Prostate gland (tissue), 2 donors: ENCODE results near the gene FRMD1. TPM values are rescaled to one million over a fixed set of nuclear protein-coding genes. Genes with fewer than 3 reads are reported as not detected.

ENCODE experiments used
- DNase-seq: peaks from one replicate; pipeline ENCODE4 v3.0.0-alpha.2; 2019; ENCODE audit warnings: low spot score
- H3K27ac ChIP-seq, 2 donors: fragments of 200-600 bp; sonication (generic); 2 replicates each; pipeline ENCODE4 v1.5.1; 2017 to 2019
- H3K27me3 ChIP-seq: fragments of 200-600 bp; sonication (generic); replicated peaks from 2 replicates; pipeline ENCODE4 v1.5.1; 2019; ENCODE audit not compliant: insufficient read depth
- H3K36me3 ChIP-seq, 2 donors: fragments of 200-600 bp; sonication (generic); 1 replicate in 1 of 2; 2 replicates in 1 of 2; pipeline versions ENCODE4 v1.5.1 to v1.8.1; 2017 to 2019
- H3K4me1 ChIP-seq: fragments of 200-600 bp; sonication (generic); replicated peaks from 2 replicates; pipeline ENCODE4 v1.5.1; 2019
- H3K4me3 ChIP-seq, 2 donors: fragments of 200-600 bp; sonication (generic); 2 replicates each; pipeline ENCODE4 v1.5.1; 2017 to 2019
- H3K9me3 ChIP-seq: fragments of 200-600 bp; sonication (generic); 2 replicates; pipeline ENCODE4 v1.5.1; 2017
- CTCF ChIP-seq, 4 experiments: fragments of 200-600 bp in 2 of 4; fragments of 450-650 bp in 2 of 4; sonication (generic) in 2 of 4; IDR thresholded peaks; 1 replicate in 3 of 4; 2 replicates in 1 of 4; pipeline ENCODE4 v1.5.1; 2016 to 2019; ENCODE audit warnings: antibody characterized with exemption in 4 of 4, mild to moderate bottlenecking in 2 of 4, moderate library complexity in 2 of 4
- POLR2A ChIP-seq: fragments of 450-650 bp; IDR thresholded peaks from one replicate; pipeline ENCODE4 v1.6.1; 2016; ENCODE audit warnings: antibody characterized with exemption, mild to moderate bottlenecking
- POLR2AphosphoS5 ChIP-seq: sonication (generic); formaldehyde crosslinking; IDR thresholded peaks from one replicate; pipeline ENCODE4 v1.6.1; 2017; ENCODE audit warnings: antibody characterized with exemption
- WGBS: methylation state at CpG from one replicate; pipeline ENCODE4 v1.1.5; 2018; 5-methylcytosine and 5-hydroxymethylcytosine counted together
- intact Hi-C: fragments of 100-400 bp; cut with DNase I; formaldehyde crosslinking; loops from one replicate; pipeline ENCODE4 v1.14.2; 2022
- total RNA-seq, 2 donors: library from RNA; depleted of rRNA; stranded (reverse); fragments of >200 nt; gene quantifications; one replicate each; pipeline ENCODE4 v1.1.0, GENCODE V29; 2016

Gene FRMD1
- total RNA-seq, 2 donors from 2014 or later = 0.18 to 2.2 TPM

GRCh38 chr6:168020242-168020641 lies 58.8 kb downstream of the FRMD1 start:
- Histone ChIP-seq H3K27ac (no peak overlapping the region), H3K36me3 (no peaks in the 10 kb centered on the region), H3K9me3 (no peaks in the 10 kb centered on the region), H3K4me1 (no peaks in the 10 kb centered on the region), H3K27me3 (no peaks in the 10 kb centered on the region), H3K4me3 (no peak overlapping the region)
- DNase-seq = no peak
- intact Hi-C loops = no loop called here
- 88% methylated on average over 8 of the region's 8 CpGs for WGBS
- TF ChIP-seq POLR2A = no peak
- TF ChIP-seq CTCF (IDR thresholded peaks at IDR 0.05) = no peak
- TF ChIP-seq POLR2AphosphoS5 = no peak

- H3K9me3 ChIP-seq = no peaks in the 10 kb centered on the region
- no peaks in the 10 kb centered on the region for H3K27me3 ChIP-seq
- DNase-seq = no peak
- H3K36me3 ChIP-seq = no peaks in the 10 kb centered on the region
- H3K27ac ChIP-seq = no peak overlapping the region
- intact Hi-C loops = no loop called here
- peaks cover 3% of the 10 kb centered on the region for H3K4me1 ChIP-seq
- TF ChIP-seq CTCF (IDR thresholded peaks at IDR 0.05) = no peak
- TF ChIP-seq POLR2AphosphoS5 = no peak
- TF ChIP-seq POLR2A = no peak
- no peak overlapping the region for H3K4me3 ChIP-seq
- 92% methylated on average over 15 of the region's 15 CpGs for WGBS
Measured at GRCh38 chr6:168018664-168019063, 60.3 kb downstream of the FRMD1 start.

DNA sequence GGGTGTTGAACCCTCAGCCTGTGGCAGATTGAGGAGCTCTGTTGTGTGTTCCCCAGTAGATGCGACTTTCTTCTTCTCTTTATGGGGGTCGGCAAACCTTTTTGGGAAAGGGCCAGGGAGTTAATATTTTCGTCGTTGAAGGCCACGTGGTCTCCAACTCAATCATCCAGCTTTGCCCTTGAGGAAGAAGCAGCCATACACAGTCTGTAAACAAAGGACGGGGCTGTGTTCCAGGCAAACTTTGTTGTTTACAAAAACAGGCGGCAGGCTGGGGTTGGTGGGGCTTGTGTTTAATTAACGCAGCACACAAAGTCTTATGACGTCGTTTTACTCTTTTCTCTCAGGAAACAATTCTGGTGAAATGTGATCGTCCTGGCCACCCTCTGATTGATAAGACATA lies 61.4 kb downstream of the FRMD1 start:
- 48% methylated on average over 11 of the region's 11 CpGs for WGBS
- Histone ChIP-seq H3K27ac (no peak overlapping the region), H3K27me3 (no peaks in the 10 kb centered on the region), H3K9me3 (no peaks in the 10 kb centered on the region), H3K36me3 (no peaks in the 10 kb centered on the region), H3K4me3 (no peak overlapping the region), H3K4me1 (peaks cover 3% of the 10 kb centered on the region)
- no peak for TF ChIP-seq CTCF (IDR thresholded peaks at IDR 0.05)
- no peak for TF ChIP-seq POLR2AphosphoS5
- TF ChIP-seq POLR2A = no peak
- intact Hi-C loops = no loop called here
- no peak for DNase-seq

- TF ChIP-seq POLR2A (no peak), POLR2AphosphoS5 (no peak), CTCF (IDR thresholded peaks at IDR 0.05) (no peak)
- Histone ChIP-seq H3K36me3 (no peaks in the 10 kb centered on the region), H3K27ac (no peak overlapping the region), H3K4me1 (peaks cover 3% of the 10 kb centered on the region), H3K4me3 (no peak overlapping the region), H3K9me3 (no peaks in the 10 kb centered on the region), H3K27me3 (no peaks in the 10 kb centered on the region)
- intact Hi-C loops = no loop called here
- WGBS = 68% methylated on average over 13 of the region's 18 CpGs
- DNase-seq = no peak
Measured at GRCh38 chr6:168016721-168017525, 62.1 kb downstream of the FRMD1 start.

- H3K27me3 ChIP-seq = no peaks in the 10 kb centered on the region
- peak overlapping the region in 1 of 2 donors; percentile 4 for H3K27ac ChIP-seq
- 59% methylated on average over 18 of the region's 18 CpGs for WGBS
- H3K36me3 ChIP-seq = no peaks in the 10 kb centered on the region
- H3K4me3 ChIP-seq = no peak overlapping the region
- intact Hi-C loops = no loop called here
- DNase-seq = no peak
- no peaks in the 10 kb centered on the region for H3K9me3 ChIP-seq
- H3K4me1 ChIP-seq = peaks cover 3% of the 10 kb centered on the region
- TF ChIP-seq POLR2AphosphoS5 = no peak
- no peak for TF ChIP-seq POLR2A
- no peak for TF ChIP-seq CTCF (IDR thresholded peaks at IDR 0.05)
Measured at GRCh38 chr6:168016176-168016620, 62.8 kb downstream of the FRMD1 start.
